HCT116 (cell line): ENCODE data around the gene SUPT5H. TPM values are rescaled to one million over a fixed set of nuclear protein-coding genes. Genes with fewer than 3 reads are reported as not detected.

Source experiments
- ATAC-seq: fragments of 200-7000 bp; cut with Tn5 transposase; 2 replicates; pipeline ENCODE4 v1.9.1; 2020; ENCODE audit warnings: mild to moderate bottlenecking, moderate library complexity
- BruUV-seq: library from RNA; stranded (reverse); fragments of 400-500 nt; replicated peaks from 2 replicates; lab custom pipeline; 2021; lab: Mats Ljungman, UMichigan
- CTCF ChIA-PET: fragments of 300-600 bp; sonication (Branson Sonifier 250); formaldehyde crosslinking; loops from one replicate; lab custom pipeline; 2021; ENCODE audit warnings: antibody characterized with exemption; lab: Charles Lee
- POLR2A ChIA-PET: fragments of 300-600, 350-600 bp; sonication (Branson Sonifier 250); formaldehyde crosslinking; loops from one replicate; lab custom pipeline; 2021; ENCODE audit warnings: antibody characterized with exemption; lab: Charles Lee
- RAD21 ChIA-PET, 2 experiments: fragments of 300-600 bp; sonication (Branson Sonifier 250); formaldehyde crosslinking; loops; one replicate each; lab custom pipeline; 2023; ENCODE audit warnings: low total read pairs in 2 of 2; ENCODE audit not compliant: uncharacterized antibody in 2 of 2, unreplicated experiment in 2 of 2, low non-redundant PET in 1 of 2; lab: Charles Lee
- DNase-seq: peaks from one replicate; pipeline ENCODE4 v3.0.0-alpha.2; 2010; ENCODE audit warnings: low read depth, low spot score
- H2AFZ ChIP-seq: fragments of 200-600 bp; shearing (Covaris generic), sonication (generic); 2 replicates; pipeline ENCODE4 v1.6.1; 2017; ENCODE audit warnings: low read depth, mixed run types, mixed read lengths, antibody characterized with exemption, low read length; ENCODE audit not compliant: poor library complexity, severe bottlenecking
- H3K27ac ChIP-seq: 2 replicates; pipeline ENCODE4 v1.5.1; 2012; ENCODE audit warnings: low read depth, low read length
- H3K27me3 ChIP-seq: fragments of 200-600 bp; sonication (generic); 2 replicates; pipeline ENCODE4 v1.6.1; 2016; ENCODE audit warnings: mixed run types, low read length, mixed read lengths; ENCODE audit not compliant: insufficient read depth
- H3K36me3 ChIP-seq, 2 experiments: fragments of 200-500 bp in 1 of 2; fragments of 200-600 bp in 1 of 2; sonication (Bioruptor generic) in 1 of 2; sonication (generic) in 1 of 2; 2 replicates each; pipeline versions ENCODE4 v1.5.1 to v1.6.1; 2014 to 2016; ENCODE audit warnings: low read length in 2 of 2, inconsistent platforms in 1 of 2, mixed read lengths in 1 of 2, mixed run types in 1 of 2; ENCODE audit not compliant: insufficient read depth in 2 of 2, control insufficient read depth in 1 of 2
- H3K4me1 ChIP-seq, 2 experiments: fragments of 200-600 bp in 1 of 2; sonication (generic) in 1 of 2; 2 replicates each; pipeline versions ENCODE4 v1.5.1 to v1.6.1; 2012 to 2017; ENCODE audit warnings: low read length in 2 of 2, inconsistent platforms in 1 of 2, mild to moderate bottlenecking in 1 of 2, mixed read lengths in 1 of 2, mixed run types in 1 of 2, moderate library complexity in 1 of 2; ENCODE audit not compliant: insufficient read depth in 2 of 2, control insufficient read depth in 1 of 2
- H3K4me2 ChIP-seq: fragments of 200-600 bp; sonication (generic); 2 replicates; pipeline ENCODE4 v1.6.1; 2017; ENCODE audit warnings: mixed run types, low read length, mixed read lengths
- H3K4me3 ChIP-seq, 2 experiments: fragments of 200-600 bp in 1 of 2; sonication (generic) in 1 of 2; replicated peaks in 1 of 2; 2 replicates each; pipeline ENCODE4 v1.5.1; 2011 to 2016; ENCODE audit warnings: low read length in 2 of 2, control low read depth in 1 of 2, low read depth in 1 of 2, mild to moderate bottlenecking in 1 of 2, mixed read lengths in 1 of 2, mixed run types in 1 of 2
- H3K79me2 ChIP-seq: fragments of 200-600 bp; sonication (generic); 2 replicates; pipeline ENCODE4 v1.6.1; 2017; ENCODE audit warnings: mild to moderate bottlenecking, mixed run types, low read length, moderate library complexity, mixed read lengths; ENCODE audit not compliant: insufficient read depth
- H3K9ac ChIP-seq: fragments of 200-600 bp; sonication (generic); 2 replicates; pipeline ENCODE4 v1.6.1; 2016; ENCODE audit warnings: low read length, mixed read lengths
- H3K9me2 ChIP-seq: fragments of 200-600 bp; sonication (generic), shearing (Covaris generic); 2 replicates; pipeline ENCODE4 v1.6.1; 2017; ENCODE audit warnings: mixed run types, mild to moderate bottlenecking, moderate library complexity; ENCODE audit not compliant: insufficient read depth
- H3K9me3 ChIP-seq, 2 experiments: fragments of 200-500 bp in 1 of 2; fragments of 200-600 bp in 1 of 2; sonication (Bioruptor generic) in 1 of 2; sonication (generic) in 1 of 2; 2 replicates each; pipeline ENCODE4 v1.6.1; 2014 to 2017; ENCODE audit warnings: low read length in 2 of 2, mixed read lengths in 2 of 2, inconsistent platforms in 1 of 2, low read depth in 1 of 2, mild to moderate bottlenecking in 1 of 2, mixed run types in 1 of 2, moderate library complexity in 1 of 2; ENCODE audit not compliant: control insufficient read depth in 1 of 2, insufficient read depth in 1 of 2
- H4K20me1 ChIP-seq: fragments of 200-600 bp; sonication (generic), shearing (Covaris generic); 2 replicates; pipeline ENCODE4 v1.6.1; 2017; ENCODE audit warnings: mixed run types, mild to moderate bottlenecking, moderate library complexity; ENCODE audit not compliant: insufficient read depth
- CEBPB ChIP-seq: IDR thresholded peaks from 2 replicates; pipeline ENCODE4 v1.6.1; 2012; ENCODE audit warnings: low read depth
- CTCF ChIP-seq, 3 experiments: fragments of 200-600 bp in 1 of 3; sonication (generic) in 1 of 3; IDR thresholded peaks in 2 of 3; conservative IDR thresholded peaks in 1 of 3; 2 replicates each; pipeline ENCODE4 v1.5.1; 2012 to 2017; ENCODE audit warnings: low read depth in 2 of 3, low read length in 2 of 3, antibody characterized with exemption in 1 of 3, borderline replicate concordance in 1 of 3, control low read depth in 1 of 3, mild to moderate bottlenecking in 1 of 3, mixed read lengths in 1 of 3, mixed run types in 1 of 3, moderate library complexity in 1 of 3; ENCODE audit not compliant: insufficient read depth in 1 of 3
- EGR1 ChIP-seq: IDR thresholded peaks from 2 replicates; pipeline ENCODE4 v1.6.1; 2012; ENCODE audit warnings: low read depth
- ELF1 ChIP-seq: IDR thresholded peaks from 2 replicates; pipeline ENCODE4 v1.6.1; 2012; ENCODE audit warnings: low read depth, borderline replicate concordance
- EZH2phosphoT487 ChIP-seq: fragments of 200-600 bp; IDR thresholded peaks from 2 replicates; pipeline ENCODE4 v1.6.1; 2018; ENCODE audit warnings: antibody characterized with exemption, borderline replicate concordance
- FOSL1 ChIP-seq: IDR thresholded peaks from 2 replicates; pipeline ENCODE4 v1.6.1; 2012; ENCODE audit warnings: low read depth
- JUND ChIP-seq: IDR thresholded peaks from 2 replicates; pipeline ENCODE4 v1.6.1; 2012
- POLR2A ChIP-seq: IDR thresholded peaks from 2 replicates; pipeline ENCODE4 v1.7.0; 2011; ENCODE audit warnings: borderline replicate concordance; ENCODE audit not compliant: insufficient read depth, insufficient read length; ENCODE audit errors: extremely low read depth
- POLR2AphosphoS5 ChIP-seq: IDR thresholded peaks from 2 replicates; pipeline ENCODE4 v1.6.1; 2011; ENCODE audit warnings: mild to moderate bottlenecking, low read depth, low read length, moderate library complexity
- SP1 ChIP-seq: IDR thresholded peaks from 2 replicates; pipeline ENCODE4 v1.6.1; 2012; ENCODE audit warnings: low read depth
- SRF ChIP-seq: IDR thresholded peaks from 2 replicates; pipeline ENCODE4 v1.6.1; 2012; ENCODE audit warnings: low read depth
- TCF7L2 ChIP-seq: IDR thresholded peaks from 2 replicates; pipeline ENCODE4 v1.7.0; 2011; ENCODE audit warnings: borderline replicate concordance, inconsistent platforms; ENCODE audit not compliant: insufficient read depth, insufficient read length; ENCODE audit errors: extremely low read depth
- YY1 ChIP-seq: IDR thresholded peaks from 2 replicates; pipeline ENCODE4 v1.6.1; 2011; ENCODE audit warnings: low read length, low read depth, moderate library complexity, mild to moderate bottlenecking; ENCODE audit not compliant: insufficient replicate concordance; ENCODE audit errors: extremely low read depth
- ZBTB33 ChIP-seq: IDR thresholded peaks from 2 replicates; pipeline ENCODE4 v1.6.1; 2011; ENCODE audit warnings: mild to moderate bottlenecking, low read length, moderate library complexity; ENCODE audit not compliant: insufficient replicate concordance; ENCODE audit errors: extremely low read depth
- ZFX ChIP-seq: fragments of 450-650 bp; IDR thresholded peaks from 2 replicates; pipeline ENCODE4 v1.6.1; 2017
- ZNF274 ChIP-seq: fragments of 200-500 bp; sonication (Bioruptor generic); IDR thresholded peaks from 2 replicates; pipeline ENCODE4 v1.6.1; 2014; ENCODE audit warnings: mild to moderate bottlenecking, low read depth, low read length, inconsistent platforms
- intact Hi-C: fragments of 100-400 bp; cut with micrococcal nuclease; formaldehyde crosslinking; loops from 2 replicates; pipeline ENCODE4 v1.10.0; 2022
- total RNA-seq: library from RNA; stranded (reverse); gene quantifications from one replicate; pipeline ENCODE4 v1.2.1, GENCODE V29; 2021; ENCODE audit not compliant: unreplicated experiment

SUPT5H gene
- total RNA-seq, 1 experiment from 2014 or later, result 120 TPM

- Histone ChIP-seq H3K9me3 (no peaks in the 10 kb centered on the region), H3K27ac (no peak overlapping the region), H3K4me1 (peaks cover 10 to 31% of the 10 kb centered on the region in 2 experiments), H3K9me2 (no peaks in the 10 kb centered on the region), H3K36me3 (0 out of 4 replicates have a peak, but pooled peaks cover 0 to 4% of the 10 kb centered on the region in 2 experiments), H3K27me3 (no peaks in the 10 kb centered on the region), H2AFZ (no peak overlapping the region), H3K4me3 (no peak overlapping the region), H4K20me1 (no peaks in the 10 kb centered on the region), H3K79me2 (no peaks in the 10 kb centered on the region; the same call in 1 of the 2 replicates), H3K9ac (no peak overlapping the region), H3K4me2 (no peak overlapping the region)
- ChIA-PET CTCF (no interaction called here), RAD21 (no interaction called here), POLR2A (interaction anchor here (2.2 kb wide), 1 partner anchor 19 kb away, joined by 9 read pairs; the partner anchor contains the start of gene RPS16)
- no TSS peak for BruUV-seq
- TF ChIP-seq SRF (no peak), ZFX (no peak), EGR1 (no peak), TCF7L2 (no peak), POLR2A (no peak), ELF1 (no peak), EZH2phosphoT487 (no peak), CEBPB (no peak), ZNF274 (no peak), JUND (no peak), YY1 (no peak), POLR2AphosphoS5 (no peak), CTCF (IDR thresholded peaks at IDR 0.05 in 2 of 3, conservative IDR thresholded peaks at IDR 0.05 in 1 of 3; ENCODE audit: borderline replicate concordance in 1 of 3, insufficient read depth in 1 of 3, low read depth in 2 of 3, low read length in 2 of 3) (no peak), SP1 (no peak), ZBTB33 (no peak), FOSL1 (no peak)
- intact Hi-C loops, result no loop called here
- DNase-seq (no peak), ATAC-seq (no peak)
These were observed 28.9 kb upstream of the SUPT5H start for GRCh38 chr19:39416152-39417120.
